Body of pancreas (tissue), 4 donors: ENCODE data around the gene C5orf47. TPM values are rescaled to one million over a fixed set of nuclear protein-coding genes. Genes with fewer than 3 reads are reported as not detected.
A peak's percentile ranks its signal among the peaks of the same experiment; 100 is the strongest.

Experiments
- ATAC-seq: fragments of 150-250 bp; one replicate; pipeline ENCODE4 v1.9.1; 2016
- DNase-seq, 4 donors: peaks; one replicate each; pipeline ENCODE4 v3.0.0-alpha.2; 2019
- H3K27ac ChIP-seq, 4 donors: fragments of 200-600 bp; sonication (generic); 1 replicate in 3 of 4; 2 replicates in 1 of 4; pipeline versions ENCODE4 v1.5.1 to v1.6.1; 2016 to 2019; ENCODE audit warnings: mild to moderate bottlenecking in 1 of 4, mixed read lengths in 1 of 4, moderate library complexity in 1 of 4
- H3K27me3 ChIP-seq, 2 donors: fragments of 200-600 bp; sonication (generic); one replicate each; pipeline ENCODE4 v1.6.0; 2016; ENCODE audit warnings: mild to moderate bottlenecking in 1 of 2
- H3K36me3 ChIP-seq, 2 donors: fragments of 200-600 bp; sonication (generic); replicated peaks in 1 of 2; 2 replicates each; pipeline ENCODE4 v1.5.1; 2016; ENCODE audit warnings: low read depth in 2 of 2; ENCODE audit not compliant: insufficient read depth in 1 of 2
- H3K4me1 ChIP-seq: fragments of 200-600 bp; sonication (generic); one replicate; pipeline ENCODE4 v1.6.0; 2016
- H3K4me3 ChIP-seq, 2 donors: fragments of 200-600 bp; sonication (generic); 1 replicate in 1 of 2; 2 replicates in 1 of 2; pipeline ENCODE4 v1.5.1; 2016 to 2019
- H3K9me3 ChIP-seq, 3 donors: fragments of 200-600 bp; sonication (generic); 1 replicate in 2 of 3; 2 replicates in 1 of 3; pipeline ENCODE4 v1.5.1; 2016
- CTCF ChIP-seq, 7 experiments: fragments of 450-650 bp in 4 of 7; fragments of 200-600 bp in 3 of 7; sonication (generic) in 3 of 7; IDR thresholded peaks; one replicate each; pipeline ENCODE4 v1.5.1; 2016 to 2019; ENCODE audit warnings: antibody characterized with exemption in 7 of 7
- POLR2A ChIP-seq, 3 donors: fragments of 450-650 bp; IDR thresholded peaks; one replicate each; pipeline ENCODE4 v1.6.1; 2016; ENCODE audit warnings: antibody characterized with exemption in 3 of 3, mild to moderate bottlenecking in 2 of 3
- WGBS, 2 donors: methylation state at CpG; one replicate each; pipeline ENCODE4 v1.1.5; 2017; 5-methylcytosine and 5-hydroxymethylcytosine counted together
- intact Hi-C: fragments of 100-400 bp; cut with DNase I; formaldehyde crosslinking; loops from one replicate; pipeline ENCODE4 v1.15.1; 2023
- total RNA-seq, 2 donors: library from RNA; depleted of rRNA; stranded (reverse); fragments of >200 nt; gene quantifications; one replicate each; pipeline ENCODE4 v1.1.0, GENCODE V29; 2016

The C5orf47 gene
- total RNA-seq, 2 donors from 2014 or later = not detected

- Histone ChIP-seq H3K9me3 (no peaks in the 10 kb centered on the region), H3K27me3 (no peaks in the 10 kb centered on the region), H3K4me1 (peaks cover 50% of the 10 kb centered on the region), H3K27ac (peak overlapping the region; percentile 52 to 85 (median 74)), H3K4me3 (no peak overlapping the region), H3K36me3 (peaks cover 3 to 21% of the 10 kb centered on the region in 2 donors)
- intact Hi-C loops = no loop called here
- DNase-seq (peak; percentile 51 to 72 (median 66)), ATAC-seq (peak; percentile 89)
- TF ChIP-seq CTCF (IDR thresholded peaks at IDR 0.05) (no peak), POLR2A (IDR thresholded peaks at IDR 0.05) (peak in 1 of 3 donors; percentile 33)
- WGBS, 2 donors = 19 to 28% methylated on average over 6 of the region's 6 CpGs
Measured at GRCh38 chr5:173954671-173955521, 34.1 kb upstream of the C5orf47 start.

GRCh38 chr5:173960986-173961385, 28.0 kb upstream of the C5orf47 start:
- ATAC-seq (no peak), DNase-seq (no peak)
- no peak overlapping the region for H3K4me3 ChIP-seq
- intact Hi-C loops = no loop called here
- peaks cover 0 to 5% of the 10 kb centered on the region in 2 donors for H3K36me3 ChIP-seq
- TF ChIP-seq CTCF (IDR thresholded peaks at IDR 0.05) (no peak), POLR2A (IDR thresholded peaks at IDR 0.05) (no peak)
- no peaks in the 10 kb centered on the region for H3K9me3 ChIP-seq
- H3K4me1 ChIP-seq = peaks cover 37% of the 10 kb centered on the region
- no peaks in the 10 kb centered on the region for H3K27me3 ChIP-seq
- WGBS, 2 donors = 33 to 41% methylated on average over 2 of the region's 2 CpGs
- peak overlapping the region in 2 of 4 donors; percentile 15 to 39 for H3K27ac ChIP-seq

- Histone ChIP-seq H3K27ac (peak overlapping the region in 2 of 4 donors; percentile 15 to 39), H3K4me3 (no peak overlapping the region), H3K9me3 (no peaks in the 10 kb centered on the region), H3K27me3 (no peaks in the 10 kb centered on the region), H3K36me3 (peaks cover 0 to 3% of the 10 kb centered on the region in 2 donors), H3K4me1 (peaks cover 35% of the 10 kb centered on the region)
- WGBS, 2 donors = 5 to 10% methylated on average over 1 of the region's 1 CpG
- no peak for TF ChIP-seq POLR2A (IDR thresholded peaks at IDR 0.05)
- no peak for TF ChIP-seq CTCF (IDR thresholded peaks at IDR 0.05)
- intact Hi-C loops = no loop called here
- ATAC-seq (peak; percentile 23), DNase-seq (no peak)
Measured at GRCh38 chr5:173961418-173961817, 27.6 kb upstream of the C5orf47 start.

GRCh38 chr5:173962436-173962972, 26.5 kb upstream of the C5orf47 start:
- H3K27me3 ChIP-seq = no peaks in the 10 kb centered on the region
- WGBS, 2 donors = 95 to 96% methylated on average over 3 of the region's 3 CpGs
- peaks cover 35% of the 10 kb centered on the region for H3K4me1 ChIP-seq
- intact Hi-C loops = no loop called here
- DNase-seq (no peak), ATAC-seq (no peak)
- TF ChIP-seq POLR2A (IDR thresholded peaks at IDR 0.05) = no peak
- no peak for TF ChIP-seq CTCF (IDR thresholded peaks at IDR 0.05)
- peak overlapping the region in 2 of 4 donors; percentile 68 to 73 for H3K27ac ChIP-seq
- no peaks in the 10 kb centered on the region for H3K9me3 ChIP-seq
- H3K4me3 ChIP-seq = no peak overlapping the region
- H3K36me3 ChIP-seq = peaks cover 0 to 3% of the 10 kb centered on the region in 2 donors
